Raji (cell line): ENCODE results near the gene KRT20.

Experiments
- POLR2A ChIP-seq: IDR thresholded peaks from 2 replicates; pipeline ENCODE4 v1.6.1; 2011; ENCODE audit warnings: low read depth, low read length, control low read depth; ENCODE audit not compliant: insufficient read depth

The KRT20 gene

DNA sequence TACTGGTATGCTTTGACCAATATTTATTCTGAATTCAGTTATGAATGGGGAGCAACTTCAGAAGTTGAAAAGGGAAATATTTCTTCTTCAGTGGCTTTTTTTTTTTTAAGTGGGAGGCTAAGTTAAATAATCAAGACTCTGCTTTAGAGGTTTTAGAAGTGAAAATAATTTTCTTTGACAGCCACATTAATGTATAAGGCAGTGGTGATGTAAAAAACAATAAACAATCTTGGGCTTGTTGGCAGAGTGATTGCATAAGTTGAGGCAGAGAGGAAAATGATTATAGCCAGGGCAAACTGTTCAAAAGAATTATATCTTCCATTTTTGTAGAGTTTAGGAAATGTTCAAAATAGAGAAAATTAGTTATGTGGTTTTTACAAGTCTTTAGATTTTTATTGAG lies 12.6 kb downstream of the KRT20 start:
- no peak for TF ChIP-seq POLR2A

DNA sequence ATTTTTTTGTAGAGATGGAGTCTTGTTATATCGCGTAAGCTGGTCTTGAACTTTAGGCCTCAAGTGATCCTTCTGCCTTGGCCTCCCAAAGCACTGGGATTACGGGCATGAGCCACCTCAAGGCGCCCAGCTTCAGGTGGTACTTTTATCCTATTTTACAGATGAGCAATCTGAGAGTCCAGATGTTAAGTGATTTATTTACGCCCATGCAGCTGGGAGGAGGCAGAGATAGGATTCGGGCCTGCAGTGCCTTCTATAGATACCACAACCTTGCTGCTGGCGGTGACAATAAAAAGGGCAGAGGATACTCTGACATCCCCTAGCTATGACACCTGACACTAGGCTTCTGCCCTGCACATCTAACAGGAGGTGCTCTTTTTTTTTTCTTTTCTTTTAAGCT lies 13.7 kb downstream of the KRT20 start:
- TF ChIP-seq POLR2A, result no peak

- TF ChIP-seq POLR2A, result no peak
These were observed 14.9 kb downstream of the KRT20 start for GRCh38 chr17:40870136-40870535.

DNA sequence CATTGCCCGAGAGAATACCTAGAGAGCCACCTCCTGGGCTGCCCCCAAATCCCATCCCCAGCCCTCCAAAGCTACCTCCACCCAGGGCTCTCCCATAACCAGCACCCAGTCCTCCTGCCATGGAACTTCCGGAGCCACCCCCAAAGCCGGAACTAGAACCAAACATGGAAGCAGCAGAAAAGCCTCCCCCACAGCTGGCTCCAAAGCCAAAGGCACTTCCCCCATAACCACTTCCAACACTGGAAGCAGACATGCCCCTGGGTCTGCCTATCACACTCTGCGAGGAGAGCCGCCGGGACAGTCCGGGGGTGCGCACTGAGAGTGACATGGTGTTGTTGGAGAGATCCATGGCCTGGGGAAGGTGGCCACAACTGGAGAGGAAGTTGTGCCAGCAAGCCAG lies 18.2 kb downstream of the KRT20 start, which contains the start of gene KRT12:
Gene KRT12, minus strand, starts transcription at position 386 of the 400 bp plus-strand sequence. Its CDS starts 37 bp downstream, at position 349.
- no peak for TF ChIP-seq POLR2A

- no peak for TF ChIP-seq POLR2A
These were observed 20.2 kb downstream of the KRT20 start for GRCh38 chr17:40864661-40865390.

DNA sequence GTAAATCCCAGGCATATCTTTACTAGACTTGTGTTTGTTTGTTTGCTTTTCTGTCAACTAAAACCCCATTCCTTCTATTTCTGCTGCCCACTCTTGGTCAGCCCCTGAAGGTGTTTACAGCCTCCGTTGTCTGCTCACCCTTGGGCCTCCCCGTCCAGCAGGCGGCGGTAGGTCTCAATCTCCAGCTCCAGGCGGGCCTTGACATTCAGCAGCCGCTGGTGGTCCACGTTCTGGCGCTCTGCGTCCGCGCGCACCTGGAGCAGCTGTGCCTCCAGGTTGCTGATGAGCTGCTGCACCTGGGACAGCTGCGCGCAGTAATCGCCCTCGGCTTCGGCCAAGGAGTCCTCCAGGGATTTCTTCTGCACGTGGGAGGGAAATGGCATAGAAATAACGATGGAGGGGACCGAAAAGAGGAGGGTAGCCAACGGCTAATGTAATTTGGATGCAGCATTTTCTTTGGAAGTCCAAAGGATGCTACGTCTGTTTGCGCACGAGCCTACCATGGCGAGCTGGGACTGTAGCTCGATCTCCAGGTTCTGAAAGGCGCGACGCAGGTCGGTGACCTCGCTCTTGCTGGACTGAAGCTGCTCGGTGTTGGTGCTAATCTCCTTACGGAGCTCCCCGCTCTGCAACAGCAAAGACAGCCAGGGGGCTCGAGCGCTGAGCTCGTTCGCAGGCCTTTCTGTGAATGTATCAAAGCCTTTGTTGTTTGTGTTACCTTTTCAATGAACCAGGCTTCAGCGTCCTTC lies 21.9 kb downstream of the KRT20 start:
- no peak for TF ChIP-seq POLR2A

- TF ChIP-seq POLR2A, result no peak
These were observed 25.5 kb downstream of the KRT20 start for GRCh38 chr17:40859536-40859935.

DNA sequence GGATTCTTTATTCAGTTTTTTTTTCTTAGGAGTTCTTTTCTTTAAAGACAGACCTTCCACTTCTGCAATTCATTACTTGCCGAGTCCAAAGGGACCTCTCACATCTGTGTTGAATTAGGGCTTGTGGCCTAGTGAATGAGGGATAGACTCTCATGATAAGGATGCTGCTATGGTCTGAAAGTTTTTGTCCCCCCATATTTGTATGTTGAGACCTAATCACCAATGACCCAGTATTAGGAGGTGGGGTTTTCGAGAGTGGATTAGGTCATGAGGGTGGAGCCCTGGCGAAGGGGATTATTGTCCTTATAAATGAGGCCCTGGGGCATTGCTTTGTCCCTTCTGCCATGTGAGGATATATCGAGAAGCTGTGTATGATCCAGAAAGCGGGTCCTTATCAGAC lies 27.5 kb downstream of the KRT20 start:
- TF ChIP-seq POLR2A, result no peak

DNA sequence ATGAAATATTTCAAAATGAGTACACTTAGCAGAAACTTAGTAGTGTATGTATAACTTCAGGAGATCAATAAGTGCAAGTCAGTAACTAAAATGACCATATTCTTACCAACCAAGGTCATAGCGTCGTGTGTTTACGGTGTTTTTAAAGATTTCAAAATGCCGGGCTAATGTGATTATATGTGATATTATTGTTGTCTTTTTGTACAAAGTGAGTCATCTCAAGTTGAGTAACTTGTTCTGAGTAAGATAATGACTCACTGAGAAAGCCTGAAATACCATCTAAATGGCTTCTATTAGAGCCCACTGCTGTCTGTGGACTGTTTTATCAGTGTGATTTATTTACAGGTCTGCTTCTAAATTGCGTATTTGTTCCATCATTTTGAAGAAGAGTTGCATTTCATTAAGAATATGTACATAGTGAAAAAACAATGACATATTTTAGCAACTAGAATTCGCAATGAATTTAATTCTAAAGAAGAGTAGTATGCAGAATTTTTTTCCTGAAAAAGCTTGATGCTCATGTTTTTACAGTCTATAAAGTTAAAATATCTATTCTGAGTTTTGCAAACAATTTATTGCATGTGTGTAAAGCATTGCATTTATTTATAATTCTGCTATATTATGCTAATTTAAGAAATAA lies 30.7 kb downstream of the KRT20 start:
- TF ChIP-seq POLR2A, result no peak

GRCh38 chr17:40852364-40852763 lies 32.7 kb downstream of the KRT20 start:
- no peak for TF ChIP-seq POLR2A

GRCh38 chr17:40850293-40850972 lies 34.6 kb downstream of the KRT20 start:
- no peak for TF ChIP-seq POLR2A

DNA sequence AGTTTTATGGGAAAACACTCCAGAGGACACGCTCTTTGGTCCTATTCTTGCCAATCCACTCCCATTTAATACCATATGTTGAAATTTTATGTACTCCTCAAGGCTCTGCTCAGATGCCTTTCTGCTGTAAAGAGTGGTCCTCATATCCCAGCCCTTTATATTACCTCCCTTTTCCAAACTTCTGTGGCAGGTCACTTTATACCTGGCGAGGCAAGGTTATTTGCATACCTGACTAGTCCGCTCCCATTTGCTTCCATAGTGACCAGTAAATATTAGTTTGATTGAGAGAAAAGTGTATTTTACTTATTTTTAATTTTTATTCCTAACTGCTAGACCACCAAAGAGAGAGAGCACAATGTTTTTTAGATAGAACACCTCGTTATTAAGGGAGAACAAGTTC lies 35.3 kb downstream of the KRT20 start:
- no peak for TF ChIP-seq POLR2A

DNA sequence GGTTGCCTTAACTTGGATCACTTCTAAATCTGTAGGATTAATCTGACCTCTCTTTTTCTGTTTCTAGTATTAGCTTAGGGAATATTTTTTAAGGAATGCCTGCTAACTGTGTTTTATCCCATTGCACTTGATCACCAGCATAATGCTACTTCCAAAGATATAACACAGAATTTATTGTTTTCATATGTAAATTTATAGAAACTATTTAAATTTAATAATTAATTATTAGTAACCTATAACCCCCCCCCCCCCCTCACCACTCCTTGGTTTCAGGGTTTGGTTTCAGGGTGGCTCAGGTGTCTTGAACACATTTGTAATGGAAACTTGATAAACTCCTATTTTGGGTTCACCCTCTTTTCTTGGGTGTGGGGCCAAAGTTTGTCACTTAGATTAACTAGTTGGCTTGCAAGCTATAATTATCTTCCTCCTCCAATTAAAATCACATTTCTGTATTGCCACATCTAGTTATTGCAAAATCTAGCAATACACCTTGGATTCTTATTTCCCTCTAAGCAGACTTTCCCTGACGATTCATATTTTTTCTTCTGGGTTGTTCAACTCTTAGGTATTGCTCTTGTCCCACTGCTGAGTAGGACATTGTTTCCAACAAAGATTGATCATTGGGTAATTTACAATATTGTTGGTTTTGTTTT lies 36.3 kb downstream of the KRT20 start:
- no peak for TF ChIP-seq POLR2A

DNA sequence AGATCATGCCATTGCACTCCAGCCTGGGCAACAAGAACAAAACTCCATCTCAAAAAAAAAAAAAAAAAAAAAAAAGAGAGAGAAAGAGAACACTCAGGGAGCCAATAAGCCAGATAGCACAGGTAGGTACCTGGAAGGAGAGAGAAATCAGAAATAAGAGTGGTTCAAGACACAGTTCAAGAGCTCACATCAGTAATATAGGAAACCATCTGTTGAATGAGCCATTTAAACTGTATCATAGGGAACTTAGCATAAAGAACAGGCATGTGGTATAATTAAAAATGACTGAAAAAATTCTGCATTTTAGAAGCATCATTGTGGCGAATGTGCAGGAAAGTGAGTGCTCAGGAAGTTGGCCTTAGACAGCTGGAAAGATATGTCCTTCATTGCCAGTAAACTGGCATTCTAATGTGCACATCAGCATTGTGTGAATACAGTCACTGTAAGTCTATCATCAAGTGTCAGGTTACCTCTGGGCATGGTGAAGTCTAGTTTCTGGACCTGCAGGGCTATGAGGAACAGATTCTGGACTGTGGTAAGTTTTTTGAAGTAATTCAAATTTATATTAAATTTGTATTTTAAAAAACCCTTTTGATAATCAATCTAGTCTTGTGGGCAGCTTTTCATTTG lies 38.4 kb downstream of the KRT20 start:
- TF ChIP-seq POLR2A, result no peak
